ENCODE measurements around the gene CSRNP2. TPM values are rescaled to one million over a fixed set of nuclear protein-coding genes. Genes with fewer than 3 reads are reported as not detected.

CSRNP2 gene
- total and polyA plus RNA-seq, 2 of the 4 experiments (the other 2 are of a cell fraction) = 14.0 to 21.7 TPM

DNA sequence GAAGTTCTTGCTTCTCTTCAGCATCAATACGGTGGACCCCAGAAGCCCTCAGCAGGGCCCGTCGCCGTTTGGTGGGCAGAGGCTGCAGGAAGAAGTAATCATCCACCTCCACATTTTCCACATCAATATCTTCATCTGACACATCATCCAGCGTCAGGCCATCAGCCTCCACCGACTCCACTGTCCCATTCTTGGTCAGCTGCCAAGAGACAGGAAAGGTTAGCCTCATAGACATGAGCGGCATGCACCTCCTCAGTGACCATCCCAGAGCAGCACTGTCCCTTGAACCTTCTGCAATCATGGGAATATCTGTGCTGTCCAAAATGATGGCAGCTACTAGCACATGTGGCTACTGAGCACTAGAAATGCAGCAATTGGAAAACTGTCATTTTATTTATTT lies 15.6 kb downstream of the CSRNP2 start:
- H2AK9ac ChIP-seq (replicated peaks; ENCODE audit: low read depth, low read length, poor library complexity) = no peak overlapping the region
- H3K9ac ChIP-seq (ENCODE audit: low read depth, low read length) = no peak overlapping the region
- peaks cover 16% of the 10 kb centered on the region; the same call in 1 of the 2 replicates for H4K20me1 ChIP-seq (ENCODE audit: insufficient read depth, low read length)
- no peak for ATAC-seq (ENCODE audit: low read depth)
- H3K79me1 ChIP-seq (ENCODE audit: low read depth in 1 of 2, low read length in 2 of 2) = peaks cover 9 to 39% of the 10 kb centered on the region in 2 experiments; a peak in 2 of 4 replicates
- dilution Hi-C loops (cut with HindIII; ENCODE audit: low sequenced_read_pairs, unreplicated experiment) (no loop called here), in situ Hi-C loops (cut with MboI; ENCODE audit: low sequenced_read_pairs) (no loop called here), intact Hi-C loops (cut with micrococcal nuclease) (no loop called here)
- H3K4ac ChIP-seq (ENCODE audit: low read depth, low read length) = no peak overlapping the region
- peaks cover 9% of the 10 kb centered on the region; the same call in 1 of the 2 replicates for H3K9me1 ChIP-seq (ENCODE audit: insufficient read depth, low read length)
- no peak overlapping the region for H4K5ac ChIP-seq (ENCODE audit: low read depth, low read length)
- no peak overlapping the region for H4K8ac ChIP-seq (ENCODE audit: low read depth in 2 of 2, low read length in 2 of 2)
- peaks cover 64% of the 10 kb centered on the region for H3K36me3 ChIP-seq (ENCODE audit: control insufficient read depth, insufficient read depth, low read length)
- H2BK120ac ChIP-seq (ENCODE audit: low read depth, low read length) = no peak overlapping the region
- 0% methylated on average over 1 of the region's 7 CpGs; no CpG with 5 or more reads in 1 of the 2 experiments for WGBS, 2 experiments (ENCODE audit: extremely low coverage in 2 of 2, insufficient read length in 1 of 2)
- ChIA-PET CTCF (no interaction called here), POLR2A (ENCODE audit: unreplicated experiment) (no interaction called here)
- no peak overlapping the region for H3K18ac ChIP-seq (ENCODE audit: low read depth, low read length)
- H3K4me3 ChIP-seq (ENCODE audit: insufficient read depth, low read depth, low read length) = no peak overlapping the region
- BruUV-seq (replicated peaks) = no TSS peak
- H3K56ac ChIP-seq (ENCODE audit: extremely low read depth, insufficient read depth, low read length) = no peak overlapping the region
- H3K4me1 ChIP-seq (ENCODE audit: control insufficient read depth, insufficient read depth, low read length) = peaks cover 5% of the 10 kb centered on the region; the same call in 1 of the 2 replicates
- no peak overlapping the region for H3K23ac ChIP-seq (ENCODE audit: low read depth, low read length)
- H4K91ac ChIP-seq (ENCODE audit: insufficient read depth, low read depth, low read length) = no peak overlapping the region
- no peak overlapping the region for H3K4me2 ChIP-seq (ENCODE audit: low read depth, low read length)
- H2BK15ac ChIP-seq (ENCODE audit: low read depth, low read length) = no peak overlapping the region
- no peak for TF ChIP-seq NFE2L2 (IDR thresholded peaks at IDR 0.05; ENCODE audit: low read depth, low read length)
- TF ChIP-seq, protein P1, sequence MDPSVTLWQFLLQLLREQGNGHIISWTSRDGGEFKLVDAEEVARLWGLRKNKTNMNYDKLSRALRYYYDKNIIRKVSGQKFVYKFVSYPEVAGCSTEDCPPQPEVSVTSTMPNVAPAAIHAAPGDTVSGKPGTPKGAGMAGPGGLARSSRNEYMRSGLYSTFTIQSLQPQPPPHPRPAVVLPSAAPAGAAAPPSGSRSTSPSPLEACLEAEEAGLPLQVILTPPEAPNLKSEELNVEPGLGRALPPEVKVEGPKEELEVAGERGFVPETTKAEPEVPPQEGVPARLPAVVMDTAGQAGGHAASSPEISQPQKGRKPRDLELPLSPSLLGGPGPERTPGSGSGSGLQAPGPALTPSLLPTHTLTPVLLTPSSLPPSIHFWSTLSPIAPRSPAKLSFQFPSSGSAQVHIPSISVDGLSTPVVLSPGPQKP (IDR thresholded peaks at IDR 0.05; ENCODE audit: borderline replicate concordance, low read depth, low read length) = no peak
- TF ChIP-seq BHLHE40 (IDR thresholded peaks at IDR 0.05; ENCODE audit: low read depth, low read length) = no peak
- no peak for TF ChIP-seq MAFK (IDR thresholded peaks at IDR 0.05; ENCODE audit: low read depth, low read length)
- TF ChIP-seq CEBPB (IDR thresholded peaks at IDR 0.05; ENCODE audit: low read depth, low read length) = no peak
- TF ChIP-seq SMC3 (IDR thresholded peaks at IDR 0.05; ENCODE audit: low read depth, low read length) = no peak
- TF ChIP-seq, protein P2, sequence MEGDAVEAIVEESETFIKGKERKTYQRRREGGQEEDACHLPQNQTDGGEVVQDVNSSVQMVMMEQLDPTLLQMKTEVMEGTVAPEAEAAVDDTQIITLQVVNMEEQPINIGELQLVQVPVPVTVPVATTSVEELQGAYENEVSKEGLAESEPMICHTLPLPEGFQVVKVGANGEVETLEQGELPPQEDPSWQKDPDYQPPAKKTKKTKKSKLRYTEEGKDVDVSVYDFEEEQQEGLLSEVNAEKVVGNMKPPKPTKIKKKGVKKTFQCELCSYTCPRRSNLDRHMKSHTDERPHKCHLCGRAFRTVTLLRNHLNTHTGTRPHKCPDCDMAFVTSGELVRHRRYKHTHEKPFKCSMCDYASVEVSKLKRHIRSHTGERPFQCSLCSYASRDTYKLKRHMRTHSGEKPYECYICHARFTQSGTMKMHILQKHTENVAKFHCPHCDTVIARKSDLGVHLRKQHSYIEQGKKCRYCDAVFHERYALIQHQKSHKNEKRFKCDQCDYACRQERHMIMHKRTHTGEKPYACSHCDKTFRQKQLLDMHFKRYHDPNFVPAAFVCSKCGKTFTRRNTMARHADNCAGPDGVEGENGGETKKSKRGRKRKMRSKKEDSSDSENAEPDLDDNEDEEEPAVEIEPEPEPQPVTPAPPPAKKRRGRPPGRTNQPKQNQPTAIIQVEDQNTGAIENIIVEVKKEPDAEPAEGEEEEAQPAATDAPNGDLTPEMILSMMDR (conservative IDR thresholded peaks at IDR 0.05; ENCODE audit: low read depth, low read length) = no peak
- TF ChIP-seq, protein P3, sequence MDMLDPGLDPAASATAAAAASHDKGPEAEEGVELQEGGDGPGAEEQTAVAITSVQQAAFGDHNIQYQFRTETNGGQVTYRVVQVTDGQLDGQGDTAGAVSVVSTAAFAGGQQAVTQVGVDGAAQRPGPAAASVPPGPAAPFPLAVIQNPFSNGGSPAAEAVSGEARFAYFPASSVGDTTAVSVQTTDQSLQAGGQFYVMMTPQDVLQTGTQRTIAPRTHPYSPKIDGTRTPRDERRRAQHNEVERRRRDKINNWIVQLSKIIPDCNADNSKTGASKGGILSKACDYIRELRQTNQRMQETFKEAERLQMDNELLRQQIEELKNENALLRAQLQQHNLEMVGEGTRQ (IDR thresholded peaks at IDR 0.05; ENCODE audit: low read depth, low read length) = no peak
- TF ChIP-seq POLR2A (IDR thresholded peaks at IDR 0.05; ENCODE audit: low read depth, low read length) = no peak
- no peak for TF ChIP-seq CHD1 (IDR thresholded peaks at IDR 0.05; ENCODE audit: low read depth, low read length)
- TF ChIP-seq RAD21 (IDR thresholded peaks at IDR 0.05; ENCODE audit: low read length) = no peak
- TF ChIP-seq FOS (IDR thresholded peaks at IDR 0.05; ENCODE audit: low read depth, low read length) = no peak
- no peak overlapping the region for H3K14ac ChIP-seq (replicated peaks; ENCODE audit: low read depth, low read length)
- no peak overlapping the region for H2BK20ac ChIP-seq (ENCODE audit: low read depth, low read length)
- no peak overlapping the region for H2AFZ ChIP-seq (replicated peaks; ENCODE audit: low read length, poor library complexity)
- DNase-seq = no peak
- no peaks in the 10 kb centered on the region for H3K9me3 ChIP-seq (ENCODE audit: control insufficient read depth, insufficient read depth, low read length)
- H2BK5ac ChIP-seq (ENCODE audit: low read depth, low read length, poor library complexity, severe bottlenecking) = no peak overlapping the region
- H3K27me3 ChIP-seq (ENCODE audit: control insufficient read depth, insufficient read depth, low read length) = no peaks in the 10 kb centered on the region
- H3K27ac ChIP-seq (ENCODE audit: insufficient read depth, low read length) = no peak overlapping the region
- no peak overlapping the region for H2AK5ac ChIP-seq (ENCODE audit: low read depth, low read length)
